ENCODE measurements around the gene UNC5B.

GRCh38 chr10:71276873-71277272 lies 64.5 kb downstream of the UNC5B start:
- no peak for TF ChIP-seq CTCF (conservative IDR thresholded peaks at IDR 0.05 in 1 of 2, IDR thresholded peaks at IDR 0.05 in 1 of 2; ENCODE audit: low read depth in 1 of 2, low read length in 2 of 2)
- no peak for TF ChIP-seq EZH2 (IDR thresholded peaks at IDR 0.05; ENCODE audit: low read length, missing control alignments)

All from fibroblast of lung (primary cell).